HEK293 (cell line): Measurements from ENCODE around the gene AATF.

Experiments
- CTCF ChIA-PET: fragments of 350-600 bp; formaldehyde crosslinking; extraction: SDS; loops from one replicate; lab custom pipeline; 2021; ENCODE audit warnings: antibody characterized with exemption; lab: Yijun Ruan, JAX
- POLR2A ChIA-PET: fragments of 300-600 bp; formaldehyde crosslinking; extraction: SDS; loops from one replicate; lab custom pipeline; 2020; ENCODE audit warnings: antibody characterized with exemption, inconsistent platforms; lab: Yijun Ruan, JAX
- H3K27ac ChIP-seq: fragments of 200-500 bp; sonication (Bioruptor generic); 2 replicates; pipeline ENCODE4 v1.5.1; 2014; ENCODE audit warnings: low read depth, low read length, control low read depth, inconsistent platforms; ENCODE audit errors: extremely low read depth
- H3K36me3 ChIP-seq, 2 experiments: fragments of 200-500 bp in 1 of 2; sonication (Bioruptor generic) in 1 of 2; 1 replicate in 1 of 2; 2 replicates in 1 of 2; pipeline ENCODE4 v1.5.1; 2014 to 2017; ENCODE audit warnings: inconsistent platforms in 2 of 2, low read length in 2 of 2; ENCODE audit not compliant: control insufficient read depth in 2 of 2, insufficient read depth in 1 of 2
- H3K4me1 ChIP-seq: fragments of 200-500 bp; sonication (Bioruptor generic); 2 replicates; pipeline ENCODE4 v1.5.1; 2014; ENCODE audit warnings: mild to moderate bottlenecking, low read length, inconsistent platforms; ENCODE audit not compliant: control insufficient read depth, insufficient read depth
- H3K4me3 ChIP-seq: 2 replicates; pipeline ENCODE4 v1.5.1; 2011; ENCODE audit warnings: low read depth, mild to moderate bottlenecking, control low read depth, low read length, moderate library complexity
- H3K9me3 ChIP-seq: fragments of 200-500 bp; sonication (Bioruptor generic); 2 replicates; pipeline ENCODE4 v1.5.1; 2014; ENCODE audit warnings: low read depth, low read length, inconsistent platforms; ENCODE audit not compliant: control insufficient read depth, insufficient read depth
- BCL6B ChIP-seq: fragments of 450-650 bp; formaldehyde crosslinking; IDR thresholded peaks from 2 replicates; pipeline ENCODE4 v1.5.1; 2017; ENCODE audit warnings: missing biosample characterization, missing genetic modification characterization
- EGR2 ChIP-seq: fragments of 450-650 bp; formaldehyde crosslinking; IDR thresholded peaks from 2 replicates; pipeline ENCODE4 v1.5.1; 2016; ENCODE audit warnings: low read depth, missing biosample characterization, missing genetic modification characterization
- KLF1 ChIP-seq: fragments of 450-650 bp; formaldehyde crosslinking; IDR thresholded peaks from 2 replicates; pipeline ENCODE4 v1.5.1; 2016; ENCODE audit warnings: missing biosample characterization, missing genetic modification characterization
- SP2 ChIP-seq: fragments of 450-650 bp; formaldehyde crosslinking; IDR thresholded peaks from 2 replicates; pipeline ENCODE4 v1.5.1; 2016; ENCODE audit warnings: missing biosample characterization, missing genetic modification characterization
- SP3 ChIP-seq: fragments of 450-650 bp; formaldehyde crosslinking; IDR thresholded peaks from 2 replicates; pipeline ENCODE4 v1.5.1; 2016; ENCODE audit warnings: missing biosample characterization, missing genetic modification characterization
- WT1 ChIP-seq: fragments of 450-650 bp; formaldehyde crosslinking; IDR thresholded peaks from 2 replicates; pipeline ENCODE4 v1.5.1; 2016; ENCODE audit warnings: missing biosample characterization, missing genetic modification characterization
- YY2 ChIP-seq: fragments of 450-650 bp; formaldehyde crosslinking; IDR thresholded peaks from 2 replicates; pipeline ENCODE4 v1.5.1; 2016; ENCODE audit warnings: missing biosample characterization, missing genetic modification characterization
- ZBTB26 ChIP-seq: fragments of 450-650 bp; formaldehyde crosslinking; optimal IDR thresholded peaks from 2 replicates; pipeline ENCODE3; 2016; ENCODE audit warnings: missing biosample characterization, mild to moderate bottlenecking, missing genetic modification characterization
- ZFHX2 ChIP-seq: fragments of 450-650 bp; formaldehyde crosslinking; conservative IDR thresholded peaks from 2 replicates; pipeline ENCODE4 v1.5.1; 2016; ENCODE audit warnings: missing biosample characterization, missing genetic modification characterization
- ZFP69B ChIP-seq: fragments of 450-650 bp; formaldehyde crosslinking; IDR thresholded peaks from 2 replicates; pipeline ENCODE4 v1.5.1; 2016; ENCODE audit warnings: missing biosample characterization, missing genetic modification characterization
- ZNF18 ChIP-seq: fragments of 450-650 bp; formaldehyde crosslinking; IDR thresholded peaks from 2 replicates; pipeline ENCODE4 v1.5.1; 2016; ENCODE audit warnings: missing biosample characterization, missing genetic modification characterization
- ZNF221 ChIP-seq: fragments of 450-650 bp; formaldehyde crosslinking; IDR thresholded peaks from 2 replicates; pipeline ENCODE4 v1.5.1; 2017; ENCODE audit warnings: missing biosample characterization, missing genetic modification characterization, borderline replicate concordance
- ZNF398 ChIP-seq: fragments of 450-650 bp; formaldehyde crosslinking; IDR thresholded peaks from 2 replicates; pipeline ENCODE4 v1.5.1; 2017; ENCODE audit warnings: missing biosample characterization, missing genetic modification characterization
- ZNF621 ChIP-seq: fragments of 450-650 bp; formaldehyde crosslinking; IDR thresholded peaks from 2 replicates; pipeline ENCODE4 v1.5.1; 2017; ENCODE audit warnings: missing biosample characterization, missing genetic modification characterization
- ZNF692 ChIP-seq: fragments of 450-650 bp; formaldehyde crosslinking; IDR thresholded peaks from 2 replicates; pipeline ENCODE4 v1.5.1; 2016; ENCODE audit warnings: missing biosample characterization, missing genetic modification characterization

AATF gene

GRCh38 chr17:36913132-36913531, 35.6 kb upstream of the AATF start:
- Histone ChIP-seq H3K27ac (no peak overlapping the region), H3K4me3 (no peak overlapping the region), H3K9me3 (no peaks in the 10 kb centered on the region), H3K36me3 (no peaks in the 10 kb centered on the region), H3K4me1 (no peaks in the 10 kb centered on the region)
- CTCF ChIA-PET: no interaction called here
- no peak for TF ChIP-seq ZNF692
- no peak for TF ChIP-seq ZFP69B (tag by site-specific recombination)
- no peak for TF ChIP-seq ZNF621
- no peak for TF ChIP-seq KLF1 (tag by site-specific recombination)
- no peak for TF ChIP-seq ZNF221 (tag by site-specific recombination)
- no peak for TF ChIP-seq ZBTB26
- no peak for TF ChIP-seq ZNF18 (tag by site-specific recombination)
- POLR2A ChIA-PET: interaction anchor here (0.7 kb wide), 1 partner anchor 41 kb away, joined by 5 read pairs; no protein-coding TSS in a partner anchor

- H3K36me3 ChIP-seq: no peaks in the 10 kb centered on the region
- ChIA-PET CTCF (interaction anchor here (0.8 to 1.0 kb wide), 3 partner anchors 9 to 212 kb away, joined by 3 to 5 read pairs (median 4); no protein-coding TSS in a partner anchor), POLR2A (interaction anchor here (0.7 to 5.4 kb wide), 5 partner anchors 8 to 19 kb away, joined by 3 to 56 read pairs (median 4); partner anchors contain the start of gene LHX1)
- H3K9me3 ChIP-seq: no peaks in the 10 kb centered on the region
- TF ChIP-seq YY2 (tag by site-specific recombination) (no peak), ZNF398 (tag by site-specific recombination) (peak; percentile 76), SP3 (tag by site-specific recombination) (peak; percentile 51), WT1 (tag by site-specific recombination) (peak; percentile 61), EGR2 (tag by site-specific recombination) (peak; percentile 97), BCL6B (tag by site-specific recombination) (no peak), SP2 (tag by site-specific recombination) (peak; percentile 48), ZFHX2 (tag by site-specific recombination) (peak; percentile 97)
- peaks cover 13% of the 10 kb centered on the region for H3K4me1 ChIP-seq
- H3K27ac ChIP-seq: no peak overlapping the region
- H3K4me3 ChIP-seq: no peak overlapping the region
These were observed 30.5 kb upstream of the AATF start for GRCh38 chr17:36918211-36918691.
